OCI-LY7 (cell line): ENCODE measurements around the gene RPH3AL.

Experiments used
- CTCF ChIP-seq: fragments of 200-600 bp; sonication (generic); conservative IDR thresholded peaks from 2 replicates; pipeline ENCODE4 v1.5.1; 2014; ENCODE audit warnings: mild to moderate bottlenecking, antibody characterized with exemption, low read length, moderate library complexity, mixed read lengths
- EZH2phosphoT487 ChIP-seq: fragments of 200-600 bp; sonication (generic); IDR thresholded peaks from 2 replicates; pipeline ENCODE4 v1.6.1; 2018; ENCODE audit warnings: low read depth, borderline replicate concordance, mild to moderate bottlenecking, mixed run types, antibody characterized with exemption, low read length, moderate library complexity, mixed read lengths

GRCh38 chr17:171871-172270 lies 180.7 kb downstream of the RPH3AL start:
- no peak for TF ChIP-seq CTCF
- no peak for TF ChIP-seq EZH2phosphoT487
